ENCODE measurements around the gene ELSPBP1. TPM values are rescaled to one million over a fixed set of nuclear protein-coding genes. Genes with fewer than 3 reads are reported as not detected.
"Not testable (repeated sequence)": the region's sequence is repeated elsewhere in the genome, so short reads cannot be mapped to it uniquely, and the experiment has no call there.

The ELSPBP1 gene
- not detected for polyA plus RNA-seq (2012; ENCODE audit: insufficient read depth, insufficient read length, low read depth)

- no peak for DNase-seq
Observed at GRCh38 chr19:47994209-47994802, at the start of gene ELSPBP1. ELSPBP1 (plus strand) TSS chr19:47994632; CDS start chr19:48008668, 14,036 bp downstream.

GRCh38 chr19:47949852-47950521, 44.4 kb upstream of the ELSPBP1 start:
- peak; percentile 44 for TF ChIP-seq CTCF (IDR thresholded peaks at IDR 0.05; ENCODE audit: low read depth, low read length)
- H3K4me1 ChIP-seq; H3K4me3 ChIP-seq (ENCODE audit: low read depth, low read length); H3K27me3 ChIP-seq; H3K36me3 ChIP-seq; H3K9me3 ChIP-seq: not testable (repeated sequence)
- peak; percentile 48 for DNase-seq

More at GRCh38 chr19:47994209-47994802, at the start of gene ELSPBP1:
- Histone ChIP-seq H3K4me1 (no peaks in the 10 kb centered on the region), H3K9me3 (no peaks in the 10 kb centered on the region), H3K36me3 (no peaks in the 10 kb centered on the region), H3K27me3 (peaks cover 11% of the 10 kb centered on the region; the same call in 1 of the 2 replicates), H3K4me3 (ENCODE audit: low read depth, low read length) (no peak within 1 kb of the TSS)
- TF ChIP-seq CTCF (IDR thresholded peaks at IDR 0.05; ENCODE audit: low read depth, low read length) = no peak

- H3K4me1 ChIP-seq, H3K9me3 ChIP-seq, H3K27me3 ChIP-seq: not testable (repeated sequence)
Observed at GRCh38 chr19:47952132-47952531, 42.3 kb upstream of the ELSPBP1 start.

GRCh38 chr19:47955936-47956335, 38.5 kb upstream of the ELSPBP1 start:
- DNase-seq; H3K9me3 ChIP-seq; H3K4me3 ChIP-seq (ENCODE audit: low read depth, low read length); H3K4me1 ChIP-seq; H3K36me3 ChIP-seq: not testable (repeated sequence)
- H3K27me3 ChIP-seq = peaks cover 16% of the 10 kb centered on the region

More at GRCh38 chr19:47952132-47952531, 42.3 kb upstream of the ELSPBP1 start:
- DNase-seq; H3K36me3 ChIP-seq; H3K4me3 ChIP-seq (ENCODE audit: low read depth, low read length): not testable (repeated sequence)

GRCh38 chr19:47973529-47973928, 20.9 kb upstream of the ELSPBP1 start:
- H3K4me1 ChIP-seq = no peaks in the 10 kb centered on the region
- peaks cover 9% of the 10 kb centered on the region for H3K27me3 ChIP-seq
- TF ChIP-seq CTCF (IDR thresholded peaks at IDR 0.05; ENCODE audit: low read depth, low read length) = no peak
- H3K36me3 ChIP-seq = no peaks in the 10 kb centered on the region
- no peaks in the 10 kb centered on the region; the same call in 1 of the 2 replicates for H3K9me3 ChIP-seq
- no peak for DNase-seq
- no peak overlapping the region for H3K4me3 ChIP-seq (ENCODE audit: low read depth, low read length)

- TF ChIP-seq CTCF (IDR thresholded peaks at IDR 0.05; ENCODE audit: low read depth, low read length) = no peak
- no peaks in the 10 kb centered on the region for H3K9me3 ChIP-seq
- no peaks in the 10 kb centered on the region for H3K4me1 ChIP-seq
- no peak for DNase-seq
- no peak overlapping the region for H3K4me3 ChIP-seq (ENCODE audit: low read depth, low read length)
- peaks cover 21% of the 10 kb centered on the region; the same call in 1 of the 2 replicates for H3K27me3 ChIP-seq
- H3K36me3 ChIP-seq = no peaks in the 10 kb centered on the region
Observed at GRCh38 chr19:47991191-47991808, 3.1 kb upstream of the ELSPBP1 start.

- no peak within 1 kb of the TSS for H3K4me3 ChIP-seq (ENCODE audit: low read depth, low read length)
- no peaks in the 10 kb centered on the region for H3K36me3 ChIP-seq
- no peak for TF ChIP-seq CTCF (IDR thresholded peaks at IDR 0.05; ENCODE audit: low read depth, low read length)
- H3K9me3 ChIP-seq = no peaks in the 10 kb centered on the region
- H3K4me1 ChIP-seq = no peaks in the 10 kb centered on the region
- H3K27me3 ChIP-seq = peaks cover 18% of the 10 kb centered on the region; the same call in 1 of the 2 replicates
- DNase-seq = no peak
Observed at GRCh38 chr19:47992070-47992469, 2.4 kb upstream of the ELSPBP1 start, which contains the start of gene BSPH1. BSPH1 (minus strand) TSS chr19:47992170; CDS start chr19:47992081, 89 bp downstream.

Measured in BE2C (cell line).